ENCODE measurements around the gene TFCP2. TPM values are rescaled to one million over a fixed set of nuclear protein-coding genes. Genes with fewer than 3 reads are reported as not detected.

The TFCP2 gene
- total and polyA plus RNA-seq, 12 donors, result 9.4 to 28.7 (median 17.1) TPM

GRCh38 chr12:51189790-51190355 lies 16.9 kb upstream of the TFCP2 start:
- H3K9me3 ChIP-seq (replicated peaks in 1 of 3), result no peaks in the 10 kb centered on the region
- TF ChIP-seq CTCF (IDR thresholded peaks at IDR 0.05), result no peak
- no peak for TF ChIP-seq POLR2A (IDR thresholded peaks at IDR 0.05)
- WGBS, 4 donors, result 90 to 95% (median 93%) methylated on average over 14 of the region's 14 CpGs
- H3K4me1 ChIP-seq (replicated peaks in 1 of 2), result peaks cover 0 to 8% of the 10 kb centered on the region in 2 donors
- DNase-seq, result no peak
- no peak overlapping the region for H3K27ac ChIP-seq
- intact Hi-C loops (cut with DNase I), result no loop called here
- H3K4me3 ChIP-seq, result no peak overlapping the region
- no peaks in the 10 kb centered on the region for H3K27me3 ChIP-seq
- H3K36me3 ChIP-seq (replicated peaks in 1 of 2), result peaks cover 0 to 7% of the 10 kb centered on the region in 2 donors

- H3K9me3 ChIP-seq (replicated peaks in 1 of 3), result no peaks in the 10 kb centered on the region
- intact Hi-C loops (cut with DNase I), result no loop called here
- H3K27me3 ChIP-seq, result no peaks in the 10 kb centered on the region
- H3K27ac ChIP-seq, result no peak overlapping the region
- TF ChIP-seq POLR2A (IDR thresholded peaks at IDR 0.05) (no peak), CTCF (IDR thresholded peaks at IDR 0.05) (no peak)
- no peak overlapping the region for H3K4me3 ChIP-seq
- WGBS, 4 donors, result 84 to 95% (median 91%) methylated on average over 12 to 14 of the region's 14 CpGs
- no peak for DNase-seq
- H3K4me1 ChIP-seq (replicated peaks in 1 of 2), result peaks cover 0 to 8% of the 10 kb centered on the region in 2 donors
- peaks cover 0 to 7% of the 10 kb centered on the region in 2 donors for H3K36me3 ChIP-seq (replicated peaks in 1 of 2)
Measured at GRCh38 chr12:51188359-51189051, 15.6 kb upstream of the TFCP2 start.

- intact Hi-C loops (cut with DNase I), result no loop called here
- 60 to 75% (median 68%) methylated on average over 5 of the region's 5 CpGs for WGBS, 4 donors
- H3K27ac ChIP-seq, result no peak overlapping the region
Measured at GRCh38 chr12:51187370-51187987, 14.5 kb upstream of the TFCP2 start.

More at GRCh38 chr12:51187370-51187987, 14.5 kb upstream of the TFCP2 start:
- Histone ChIP-seq H3K4me1 (replicated peaks in 1 of 2) (peaks cover 0 to 8% of the 10 kb centered on the region in 2 donors), H3K27me3 (no peaks in the 10 kb centered on the region), H3K36me3 (replicated peaks in 1 of 2) (peaks cover 0 to 7% of the 10 kb centered on the region in 2 donors), H3K4me3 (no peak overlapping the region), H3K9me3 (replicated peaks in 1 of 3) (no peaks in the 10 kb centered on the region)
- TF ChIP-seq CTCF (IDR thresholded peaks at IDR 0.05) (no peak), POLR2A (IDR thresholded peaks at IDR 0.05) (no peak)
- DNase-seq, result no peak
